GM12872 (cell line): Measurements from ENCODE around the gene PLEKHD1.

Experiments
- TF ChIP-seq, protein P1 (sequence below): IDR thresholded peaks from 3 replicates; pipeline ENCODE4 v1.5.1; 2011; ENCODE audit warnings: low read depth, mild to moderate bottlenecking, low read length, moderate library complexity; ENCODE audit not compliant: insufficient read depth

Gene PLEKHD1

GRCh38 chr14:69543341-69544115 lies 59.0 kb downstream of the PLEKHD1 start:
- TF ChIP-seq, protein P1, sequence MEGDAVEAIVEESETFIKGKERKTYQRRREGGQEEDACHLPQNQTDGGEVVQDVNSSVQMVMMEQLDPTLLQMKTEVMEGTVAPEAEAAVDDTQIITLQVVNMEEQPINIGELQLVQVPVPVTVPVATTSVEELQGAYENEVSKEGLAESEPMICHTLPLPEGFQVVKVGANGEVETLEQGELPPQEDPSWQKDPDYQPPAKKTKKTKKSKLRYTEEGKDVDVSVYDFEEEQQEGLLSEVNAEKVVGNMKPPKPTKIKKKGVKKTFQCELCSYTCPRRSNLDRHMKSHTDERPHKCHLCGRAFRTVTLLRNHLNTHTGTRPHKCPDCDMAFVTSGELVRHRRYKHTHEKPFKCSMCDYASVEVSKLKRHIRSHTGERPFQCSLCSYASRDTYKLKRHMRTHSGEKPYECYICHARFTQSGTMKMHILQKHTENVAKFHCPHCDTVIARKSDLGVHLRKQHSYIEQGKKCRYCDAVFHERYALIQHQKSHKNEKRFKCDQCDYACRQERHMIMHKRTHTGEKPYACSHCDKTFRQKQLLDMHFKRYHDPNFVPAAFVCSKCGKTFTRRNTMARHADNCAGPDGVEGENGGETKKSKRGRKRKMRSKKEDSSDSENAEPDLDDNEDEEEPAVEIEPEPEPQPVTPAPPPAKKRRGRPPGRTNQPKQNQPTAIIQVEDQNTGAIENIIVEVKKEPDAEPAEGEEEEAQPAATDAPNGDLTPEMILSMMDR: no peak

DNA sequence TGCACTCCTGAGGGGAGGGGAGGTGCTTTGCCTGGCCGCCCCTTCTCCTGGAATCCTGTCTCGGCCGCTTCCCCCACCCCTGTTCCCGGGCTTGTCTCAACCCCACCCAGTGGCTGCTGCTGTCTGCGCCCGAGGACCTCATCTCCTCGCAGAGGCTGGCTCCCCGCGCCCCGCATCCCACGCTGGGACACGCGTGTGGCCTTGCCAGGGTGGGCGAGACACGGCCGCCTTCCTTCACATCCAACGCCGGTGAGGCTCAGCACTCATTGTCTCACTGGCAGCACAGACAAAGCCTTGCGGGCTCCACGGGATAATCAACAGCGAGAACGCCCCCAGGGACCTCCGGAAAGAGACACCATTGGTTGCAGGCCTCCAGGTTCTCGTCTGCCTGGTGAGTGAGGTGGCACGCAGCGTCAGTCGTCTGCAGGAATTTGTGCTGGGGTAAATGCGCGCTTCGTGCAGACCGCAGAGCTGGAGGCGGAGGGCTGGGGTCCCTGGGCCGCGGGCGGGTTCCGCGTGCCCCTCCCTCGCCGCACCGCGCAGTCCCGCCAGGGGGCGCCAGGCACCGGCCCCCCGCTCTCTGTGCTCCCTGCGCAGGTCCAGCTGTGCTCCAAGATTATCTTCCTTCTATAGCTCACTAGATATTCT lies 63.3 kb downstream of the PLEKHD1 start:
- TF ChIP-seq, protein P1: peak; percentile 67; the same call in 2 of the 3 replicates

DNA sequence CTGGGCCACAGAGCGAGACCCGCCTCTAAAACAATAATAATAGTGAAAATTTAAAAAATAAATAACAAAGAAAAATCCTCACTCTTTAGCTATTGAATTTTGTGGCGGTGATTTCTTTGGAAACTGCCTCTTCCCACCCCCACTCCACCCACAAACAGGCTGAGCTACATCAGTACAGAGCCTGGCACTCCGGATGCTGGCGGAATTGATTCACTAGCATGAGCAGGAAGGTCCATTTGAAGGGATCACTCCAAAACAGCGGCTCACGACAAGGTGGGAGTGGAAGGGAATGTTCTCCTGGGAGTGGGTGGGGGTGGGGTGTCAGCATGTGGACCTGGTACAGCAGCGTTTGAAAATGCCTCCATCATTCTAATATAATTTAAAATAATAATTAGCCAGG lies 64.0 kb downstream of the PLEKHD1 start:
- TF ChIP-seq, protein P1: no peak

DNA sequence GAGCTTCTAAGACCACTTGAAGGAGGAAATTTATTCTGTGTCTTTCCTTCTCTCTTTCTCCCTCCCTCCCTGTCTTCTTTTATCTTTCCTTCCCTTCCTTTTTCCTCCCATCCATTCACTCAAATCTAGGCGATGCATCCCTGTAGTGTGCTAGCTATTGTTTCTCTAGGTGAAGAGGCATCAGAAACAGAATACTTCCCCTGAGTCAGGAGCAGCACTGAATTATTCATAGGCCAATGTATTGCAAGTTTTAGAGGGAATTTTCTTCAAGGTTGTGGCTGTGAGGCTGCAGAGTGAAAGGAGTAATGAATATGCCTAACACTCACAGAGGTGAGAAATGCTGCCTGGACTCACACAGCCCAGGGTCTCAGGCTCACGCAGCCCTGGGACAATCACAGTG lies 67.0 kb downstream of the PLEKHD1 start:
- TF ChIP-seq, protein P1: no peak

DNA sequence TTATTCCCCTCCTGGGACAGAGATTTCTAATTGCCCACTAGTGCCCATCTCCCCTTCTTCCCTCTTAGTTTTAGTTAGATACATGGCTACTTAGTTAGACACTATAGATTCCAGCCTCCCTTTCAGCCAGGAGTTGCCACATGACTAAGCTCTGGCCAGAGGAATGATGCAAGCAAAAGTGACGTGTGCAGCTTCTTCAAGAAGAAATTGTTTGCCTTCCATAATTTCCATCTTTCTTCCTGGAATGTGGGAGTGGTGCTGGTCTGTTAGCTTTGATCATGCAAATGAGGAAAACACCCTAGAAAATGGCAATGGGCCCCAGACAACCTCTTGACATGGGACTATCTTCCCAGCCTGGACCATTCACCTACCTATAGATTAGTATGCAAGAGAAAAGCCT lies 68.7 kb downstream of the PLEKHD1 start:
- TF ChIP-seq, protein P1: no peak

DNA sequence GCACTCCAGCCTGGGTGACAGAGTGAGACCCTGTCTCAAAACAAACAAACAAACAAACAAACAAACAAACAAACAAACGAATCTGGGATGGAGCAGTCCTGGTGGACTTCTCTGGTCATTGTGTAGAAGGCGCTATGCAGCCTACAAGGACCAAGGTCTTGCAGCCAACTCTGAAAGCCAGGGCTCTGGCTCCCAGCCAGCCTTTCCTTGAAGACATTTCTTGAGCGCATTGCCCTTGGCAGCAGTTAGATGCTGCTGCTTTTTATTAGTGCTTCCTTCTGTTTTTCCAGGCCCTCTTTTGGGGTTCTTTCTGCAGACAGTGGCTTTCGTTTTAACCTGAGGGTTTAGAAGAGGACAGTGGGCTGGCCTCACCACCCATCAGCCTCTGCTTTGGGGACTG lies 70.0 kb downstream of the PLEKHD1 start:
- TF ChIP-seq, protein P1: no peak

GRCh38 chr14:69558774-69559173 lies 74.2 kb downstream of the PLEKHD1 start:
- TF ChIP-seq, protein P1: no peak
